Memory B cell (primary cell): ENCODE measurements around the gene TMC1.
"Not testable (repeated sequence)": the region's sequence is repeated elsewhere in the genome, so short reads cannot be mapped to it uniquely, and the experiment has no call there.

ENCODE experiments used
- ATAC-seq: fragments of 150-1000 bp; cut with Tn5 transposase; 2 replicates; pipeline ENCODE4 v1.10.0; 2021; ENCODE audit warnings: low read depth, mild to moderate bottlenecking, moderate library complexity
- DNase-seq, 2 donors: peaks; one replicate each; pipeline ENCODE4 v3.0.0; 2022; ENCODE audit warnings: low spot score in 2 of 2
- H3K27ac Mint-ChIP-seq: one replicate; pipeline ENCODE4 v1.8.0; 2022; ENCODE audit warnings: mild to moderate bottlenecking, moderate library complexity, mixed read lengths
- H3K27me3 Mint-ChIP-seq: one replicate; pipeline ENCODE4 v1.8.0; 2022; ENCODE audit warnings: mixed read lengths
- H3K36me3 Mint-ChIP-seq: one replicate; pipeline ENCODE4 v1.8.0; 2022; ENCODE audit warnings: mild to moderate bottlenecking, mixed read lengths
- H3K4me1 Mint-ChIP-seq: one replicate; pipeline ENCODE4 v1.8.0; 2022; ENCODE audit warnings: mixed read lengths
- H3K4me3 Mint-ChIP-seq: one replicate; pipeline ENCODE4 v1.8.0; 2022; ENCODE audit warnings: mild to moderate bottlenecking, moderate library complexity, mixed read lengths
- H3K9me3 Mint-ChIP-seq: one replicate; pipeline ENCODE4 v1.8.0; 2022; ENCODE audit warnings: mixed read lengths

The TMC1 gene

DNA sequence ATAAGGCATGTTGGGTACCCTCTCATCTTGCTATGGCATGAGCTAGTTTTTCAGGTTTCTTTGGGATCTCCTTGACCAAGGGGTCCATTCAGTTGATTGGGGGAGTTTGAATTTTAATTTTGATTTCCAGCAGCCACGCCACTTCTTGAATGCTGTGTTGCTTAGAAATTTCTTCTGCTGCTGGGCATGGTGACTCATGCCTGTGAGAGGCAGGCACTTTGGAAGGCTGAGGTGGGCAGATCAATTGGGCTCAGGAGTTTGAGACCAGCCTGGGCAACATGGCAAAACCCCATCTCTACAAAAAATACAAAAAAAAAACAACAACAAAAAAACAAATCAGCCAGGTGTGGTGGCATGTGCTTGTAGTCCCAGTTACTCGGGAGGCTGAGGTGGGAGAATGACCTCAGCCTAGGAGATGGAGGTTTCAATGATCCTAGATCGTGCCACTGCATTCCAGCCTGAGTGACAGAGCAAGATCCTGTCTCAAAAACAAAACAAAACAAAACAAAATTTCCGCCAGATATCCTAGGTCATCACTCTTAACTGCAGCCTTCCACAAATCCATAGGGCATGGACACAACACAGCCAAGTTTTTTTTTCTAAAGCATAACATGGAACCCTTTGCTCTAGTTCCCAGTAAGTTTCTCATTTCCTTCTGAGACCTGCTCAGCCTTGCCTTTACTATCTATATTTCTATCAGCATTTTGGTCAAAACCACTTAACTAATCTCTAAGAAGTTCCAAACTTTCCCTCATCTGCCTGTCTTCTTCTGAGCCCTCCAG lies 17.7 kb downstream of the TMC1 start:
- Mint-ChIP-seq H3K4me3 (no peak overlapping the region), H3K27ac (no peak overlapping the region), H3K36me3 (peaks cover 2% of the 10 kb centered on the region), H3K9me3 (peaks cover 2% of the 10 kb centered on the region), H3K4me1 (no peaks in the 10 kb centered on the region), H3K27me3 (peaks cover 9% of the 10 kb centered on the region)
- ATAC-seq (no peak), DNase-seq (no peak)

DNA sequence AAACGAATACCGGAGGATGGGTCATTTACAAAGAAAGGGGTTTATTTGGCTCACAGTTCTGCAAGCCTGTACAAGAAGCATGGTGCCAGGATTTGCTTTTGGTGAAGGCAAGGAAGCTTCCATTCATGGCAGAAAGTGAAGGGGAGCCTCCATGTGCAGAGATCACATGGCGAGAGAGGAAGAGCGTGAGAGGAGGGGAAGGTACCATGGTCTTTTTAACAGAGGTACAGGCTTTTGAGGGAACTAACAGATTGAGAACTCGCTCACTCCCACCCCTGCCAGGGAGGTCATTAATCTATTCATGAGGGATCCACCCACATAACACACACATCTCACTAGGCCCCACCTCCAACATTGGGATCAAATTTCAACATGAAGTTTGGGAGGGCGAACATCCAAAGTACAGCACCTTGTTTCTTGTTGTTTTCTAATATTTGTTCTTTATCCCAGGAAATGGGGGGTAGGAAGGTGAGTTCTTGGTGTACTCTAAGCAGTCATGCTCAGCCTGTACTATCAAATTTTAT lies 18.5 kb downstream of the TMC1 start:
- Mint-ChIP-seq H3K4me1 (no peaks in the 10 kb centered on the region), H3K27ac (no peak overlapping the region), H3K9me3 (peaks cover 2% of the 10 kb centered on the region), H3K36me3 (peaks cover 2% of the 10 kb centered on the region), H3K27me3 (peaks cover 9% of the 10 kb centered on the region), H3K4me3 (no peak overlapping the region)
- ATAC-seq (no peak), DNase-seq (no peak)

DNA sequence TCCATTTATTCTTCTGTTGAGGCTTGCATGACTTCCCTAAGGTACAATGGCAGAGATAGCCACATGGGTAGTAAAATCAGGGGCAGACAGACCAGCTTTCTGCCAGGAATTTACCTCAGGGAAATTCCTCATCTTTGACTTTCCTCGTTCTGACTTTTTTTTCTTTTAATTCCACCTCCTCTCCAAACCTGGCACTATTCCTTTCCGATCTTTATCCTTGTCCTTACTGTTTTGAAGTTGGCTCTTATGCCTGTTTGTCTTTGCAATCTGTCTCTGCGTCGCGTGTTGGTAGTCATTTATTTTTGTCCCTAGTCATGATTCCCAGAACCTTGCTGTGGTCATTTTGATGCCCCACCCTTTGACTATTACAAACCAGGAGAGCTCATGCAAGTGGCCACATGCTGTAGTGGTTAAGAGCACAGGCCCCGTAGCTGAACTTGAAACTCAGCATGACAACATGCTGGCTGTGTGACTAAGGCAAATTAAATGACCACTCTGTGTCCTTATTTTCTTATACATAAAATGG lies 19.0 kb downstream of the TMC1 start:
- H3K27me3 Mint-ChIP-seq = peaks cover 9% of the 10 kb centered on the region
- no peak overlapping the region for H3K27ac Mint-ChIP-seq
- H3K4me3 Mint-ChIP-seq = no peak overlapping the region
- peaks cover 2% of the 10 kb centered on the region for H3K9me3 Mint-ChIP-seq
- ATAC-seq (no peak), DNase-seq (no peak)
- H3K4me1 Mint-ChIP-seq = no peaks in the 10 kb centered on the region
- H3K36me3 Mint-ChIP-seq = peaks cover 2% of the 10 kb centered on the region

DNA sequence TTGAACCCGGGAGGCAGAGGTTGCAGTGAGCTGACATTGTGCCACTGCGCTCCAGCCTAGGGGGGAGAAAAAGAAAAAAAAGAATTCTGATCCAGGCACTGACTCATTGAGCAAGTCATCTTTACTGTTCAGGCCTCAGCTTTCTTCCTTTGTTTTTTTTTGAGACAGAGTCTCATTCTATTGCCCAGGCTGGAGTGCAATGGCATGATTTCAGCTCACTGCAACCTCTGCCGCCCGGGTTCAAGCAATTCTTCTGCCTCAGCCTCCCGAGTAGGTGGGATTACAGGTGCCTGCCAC lies 21.1 kb downstream of the TMC1 start:
- not testable (repeated sequence) for H3K9me3 Mint-ChIP-seq, H3K36me3 Mint-ChIP-seq, H3K4me1 Mint-ChIP-seq, H3K4me3 Mint-ChIP-seq, ATAC-seq, DNase-seq, H3K27me3 Mint-ChIP-seq, H3K27ac Mint-ChIP-seq

DNA sequence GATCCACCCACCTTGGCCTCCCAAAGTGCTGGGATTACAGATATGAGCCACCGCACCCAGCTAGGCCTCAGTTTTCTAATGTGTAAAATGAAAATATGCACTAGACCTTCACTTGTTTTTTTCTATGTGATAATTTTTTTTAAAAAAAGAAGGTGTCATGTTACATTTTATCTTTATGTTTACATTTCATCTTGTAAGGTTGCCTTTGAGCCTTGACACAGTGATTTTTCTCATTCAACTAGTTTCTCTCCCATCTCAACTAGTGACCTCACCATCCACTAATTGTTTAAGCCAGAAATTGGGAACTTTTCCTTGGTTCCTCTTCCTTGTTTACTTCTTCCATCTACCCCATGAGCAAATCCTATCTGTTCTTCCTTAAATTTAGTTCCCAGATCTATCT lies 21.5 kb downstream of the TMC1 start:
- Mint-ChIP-seq H3K9me3 (no peaks in the 10 kb centered on the region), H3K27ac (no peak overlapping the region), H3K4me3 (no peak overlapping the region), H3K36me3 (no peaks in the 10 kb centered on the region), H3K27me3 (peaks cover 8% of the 10 kb centered on the region), H3K4me1 (no peaks in the 10 kb centered on the region)
- ATAC-seq = no peak
- no peak for DNase-seq

DNA sequence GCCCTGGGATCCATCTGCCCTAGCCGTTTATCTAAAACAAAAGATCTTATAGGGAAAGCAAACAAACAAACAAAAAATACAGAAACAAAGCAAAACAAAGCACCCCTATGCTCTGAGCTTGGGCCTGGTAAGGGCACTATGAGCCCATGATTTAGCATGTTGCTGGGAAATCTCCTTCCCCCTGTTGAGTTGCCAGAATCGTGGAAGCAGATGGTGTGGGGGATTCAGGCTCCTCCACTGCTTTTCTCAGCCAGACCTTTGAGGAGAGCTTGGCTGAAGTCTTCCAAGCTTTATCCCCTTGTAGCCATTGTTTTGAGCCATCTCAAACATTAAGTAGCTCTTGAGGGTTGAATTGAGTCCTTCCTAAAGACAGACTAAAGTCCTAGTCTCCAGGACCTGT lies 29.9 kb downstream of the TMC1 start:
- no peaks in the 10 kb centered on the region for H3K36me3 Mint-ChIP-seq
- DNase-seq (no peak), ATAC-seq (no peak)
- H3K4me3 Mint-ChIP-seq = no peak overlapping the region
- H3K9me3 Mint-ChIP-seq = no peaks in the 10 kb centered on the region
- no peak overlapping the region for H3K27ac Mint-ChIP-seq
- no peaks in the 10 kb centered on the region for H3K27me3 Mint-ChIP-seq
- no peaks in the 10 kb centered on the region for H3K4me1 Mint-ChIP-seq

DNA sequence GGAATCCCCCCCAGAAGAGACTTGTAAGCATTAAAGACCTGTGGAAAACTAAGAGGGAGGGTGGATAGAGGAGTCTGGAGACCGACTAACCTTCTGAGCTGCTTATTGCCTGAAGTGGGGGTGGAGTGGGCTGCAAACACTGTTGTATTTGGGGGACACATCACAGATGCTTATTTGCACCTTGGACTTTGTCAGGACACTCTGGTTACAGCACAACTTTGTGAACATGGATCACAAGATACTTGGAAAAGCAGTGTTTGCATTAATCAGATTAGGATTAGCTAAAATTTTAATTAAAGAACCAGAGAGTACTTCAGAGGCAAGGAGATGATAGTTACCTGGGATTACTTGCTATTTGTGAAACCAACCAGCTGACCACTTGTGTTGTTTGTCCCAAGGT lies 30.9 kb downstream of the TMC1 start:
- H3K36me3 Mint-ChIP-seq = no peaks in the 10 kb centered on the region
- ATAC-seq = no peak

DNA sequence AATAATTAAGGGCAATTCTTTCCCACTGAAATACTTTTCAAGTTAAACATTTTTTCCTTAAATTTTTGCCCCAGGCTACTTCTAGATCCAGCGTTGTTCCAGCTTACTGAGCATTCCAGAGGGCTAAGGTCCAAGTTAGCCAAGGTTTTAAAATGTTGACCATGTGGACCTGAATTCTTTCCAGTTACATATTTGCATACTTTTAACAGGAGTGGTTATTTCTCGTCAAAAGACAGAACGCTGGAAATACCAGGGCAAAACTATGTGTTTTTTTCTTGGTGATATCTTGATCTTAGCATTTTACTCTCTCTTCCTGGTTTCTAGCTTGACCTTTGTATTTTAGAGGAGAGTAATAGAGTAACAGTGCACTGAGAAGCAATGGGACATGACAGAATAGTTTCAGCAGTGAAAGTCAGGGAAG lies 32.8 kb downstream of the TMC1 start:
- no peaks in the 10 kb centered on the region for H3K36me3 Mint-ChIP-seq
- H3K9me3 Mint-ChIP-seq = no peaks in the 10 kb centered on the region
- no peaks in the 10 kb centered on the region for H3K27me3 Mint-ChIP-seq
- H3K4me1 Mint-ChIP-seq = no peaks in the 10 kb centered on the region
- no peak for ATAC-seq
- H3K4me3 Mint-ChIP-seq = no peak overlapping the region
- no peak overlapping the region for H3K27ac Mint-ChIP-seq
- DNase-seq = no peak

More for the DNA sequence above, 30.9 kb downstream of the TMC1 start:
- Mint-ChIP-seq H3K9me3 (no peaks in the 10 kb centered on the region), H3K4me3 (no peak overlapping the region), H3K4me1 (no peaks in the 10 kb centered on the region), H3K27me3 (no peaks in the 10 kb centered on the region), H3K27ac (no peak overlapping the region)
- no peak for DNase-seq

DNA sequence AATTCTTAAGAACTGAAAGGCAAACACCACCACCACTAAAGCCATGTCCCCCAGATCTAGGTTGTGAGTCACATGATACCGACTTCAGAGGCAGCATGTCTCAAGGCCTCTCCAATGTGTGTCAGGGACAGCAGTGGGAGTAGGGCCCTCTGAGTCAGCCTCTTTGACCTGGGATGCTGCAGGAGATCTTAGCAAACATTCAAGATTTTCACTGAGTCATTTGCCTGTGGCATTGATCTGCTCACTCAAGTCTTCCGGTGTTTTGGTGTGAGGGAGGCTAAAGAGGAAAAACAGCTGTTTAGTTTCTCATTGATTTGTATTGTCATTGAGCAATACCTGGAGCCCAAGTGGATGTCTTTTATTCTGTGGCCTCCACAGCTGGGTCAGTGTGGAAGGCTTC lies 36.1 kb downstream of the TMC1 start:
- Mint-ChIP-seq H3K4me3 (no peak overlapping the region), H3K27me3 (peaks cover 1% of the 10 kb centered on the region), H3K27ac (no peak overlapping the region), H3K36me3 (no peaks in the 10 kb centered on the region), H3K4me1 (no peaks in the 10 kb centered on the region), H3K9me3 (no peaks in the 10 kb centered on the region)
- DNase-seq (no peak), ATAC-seq (no peak)

DNA sequence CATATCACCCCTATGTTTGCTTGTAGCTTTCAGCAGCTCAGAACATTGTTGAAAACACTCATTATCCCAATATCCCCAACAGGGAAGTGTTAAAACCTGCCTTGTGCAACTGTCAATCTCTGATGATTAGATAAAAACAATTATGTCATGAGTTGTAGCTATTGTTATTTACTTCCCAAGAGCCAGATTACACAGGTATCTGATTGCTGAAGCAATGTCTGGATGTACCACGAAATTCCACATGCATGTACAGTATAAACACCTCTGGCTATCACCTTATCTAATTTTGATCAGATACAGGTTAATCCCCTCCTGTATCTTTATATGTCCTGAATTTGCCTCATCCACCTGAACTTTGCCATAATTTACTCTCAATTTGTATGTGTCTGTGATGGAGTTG lies 38.7 kb downstream of the TMC1 start:
- H3K27ac Mint-ChIP-seq = no peak overlapping the region
- no peak overlapping the region for H3K4me3 Mint-ChIP-seq
- H3K4me1 Mint-ChIP-seq = no peaks in the 10 kb centered on the region
- H3K9me3 Mint-ChIP-seq = peaks cover 1% of the 10 kb centered on the region
- H3K36me3 Mint-ChIP-seq = no peaks in the 10 kb centered on the region
- ATAC-seq = no peak
- DNase-seq = no peak
- peaks cover 3% of the 10 kb centered on the region for H3K27me3 Mint-ChIP-seq

DNA sequence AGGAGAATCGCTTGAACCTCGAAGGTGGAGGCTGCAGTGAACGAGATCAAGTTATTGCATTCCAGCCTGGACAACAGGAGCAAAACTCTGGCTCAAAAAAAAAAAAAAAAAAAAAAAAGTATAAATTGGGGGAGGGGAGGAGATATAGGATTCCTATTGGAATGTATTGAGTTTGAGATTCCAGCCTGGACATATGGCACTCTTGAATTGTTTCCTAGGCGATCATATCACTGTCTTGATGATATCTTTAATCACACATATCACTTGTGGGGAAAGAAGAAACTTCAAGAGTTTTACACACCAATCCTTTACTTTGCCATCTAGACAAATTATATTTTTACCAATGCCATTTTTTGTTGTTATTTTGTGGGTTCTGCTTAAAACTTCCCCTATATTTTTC lies 42.4 kb downstream of the TMC1 start:
- H3K9me3 Mint-ChIP-seq = peaks cover 6% of the 10 kb centered on the region
- no peak overlapping the region for H3K27ac Mint-ChIP-seq
- H3K36me3 Mint-ChIP-seq = no peaks in the 10 kb centered on the region
- ATAC-seq = no peak
- no peak for DNase-seq
- peaks cover 6% of the 10 kb centered on the region for H3K27me3 Mint-ChIP-seq
- H3K4me3 Mint-ChIP-seq = no peak overlapping the region
- no peaks in the 10 kb centered on the region for H3K4me1 Mint-ChIP-seq

DNA sequence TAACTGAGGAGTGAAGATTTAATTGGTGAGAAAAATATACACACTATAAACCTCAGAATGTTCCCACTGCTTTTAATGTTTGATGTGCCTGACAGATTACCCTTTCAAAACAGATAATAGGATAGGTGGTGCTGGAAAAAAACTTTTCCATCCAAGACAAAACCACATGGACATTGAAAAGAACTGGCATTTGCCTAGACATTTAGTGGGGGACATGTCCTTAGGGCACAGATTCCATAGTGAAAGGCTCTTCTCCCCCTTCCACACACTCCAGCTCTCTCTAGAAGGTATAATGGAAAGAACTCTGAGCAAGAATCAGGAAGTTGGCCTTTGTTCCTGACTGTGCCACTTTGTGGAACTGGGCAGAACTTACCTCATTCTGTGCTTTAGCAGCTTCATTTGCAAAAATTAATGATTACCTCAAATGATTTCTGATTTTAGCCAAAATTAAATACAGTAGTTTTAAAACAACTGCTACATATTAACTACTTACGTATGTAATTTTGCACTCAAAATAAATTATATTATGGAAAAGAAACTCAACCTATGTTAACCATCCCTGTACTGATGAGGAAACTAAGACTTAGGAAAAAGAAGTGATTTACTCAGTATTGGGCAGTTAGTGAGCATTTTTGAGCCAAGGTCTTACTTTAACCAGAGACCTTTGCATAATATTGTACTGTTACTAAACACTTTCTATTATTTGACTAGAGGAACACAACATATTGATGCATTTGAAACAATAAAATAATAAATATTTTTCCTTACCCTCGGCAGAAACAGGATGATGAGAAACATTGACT lies 43.3 kb downstream of the TMC1 start:
- H3K4me1 Mint-ChIP-seq = no peaks in the 10 kb centered on the region
- DNase-seq (no peak), ATAC-seq (no peak)
- H3K27me3 Mint-ChIP-seq = peaks cover 5% of the 10 kb centered on the region
- peaks cover 6% of the 10 kb centered on the region for H3K9me3 Mint-ChIP-seq
- H3K27ac Mint-ChIP-seq = no peak overlapping the region
- H3K36me3 Mint-ChIP-seq = no peaks in the 10 kb centered on the region
- H3K4me3 Mint-ChIP-seq = no peak overlapping the region

DNA sequence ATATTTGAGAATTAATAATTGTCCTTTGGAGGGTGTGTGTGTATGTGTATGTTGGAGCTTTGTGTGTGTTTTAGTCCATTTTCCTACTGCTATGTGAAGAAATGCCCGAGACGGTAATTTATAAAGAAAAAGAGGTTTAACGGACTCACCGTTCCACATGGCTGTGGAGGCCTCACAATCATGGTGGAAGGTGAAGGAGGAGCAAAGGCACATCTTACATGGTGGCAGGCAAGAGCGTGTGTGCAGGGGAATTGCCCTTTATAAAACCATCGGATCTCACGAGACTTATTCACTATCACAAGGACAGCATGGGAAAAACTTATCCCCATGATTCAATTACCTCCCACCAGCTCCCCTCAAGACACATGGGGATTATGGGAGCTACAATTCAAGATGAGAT lies 44.1 kb downstream of the TMC1 start:
- DNase-seq (no peak), ATAC-seq (no peak)
- Mint-ChIP-seq H3K27me3 (peaks cover 7% of the 10 kb centered on the region), H3K36me3 (no peaks in the 10 kb centered on the region), H3K27ac (no peak overlapping the region), H3K9me3 (peaks cover 6% of the 10 kb centered on the region), H3K4me1 (no peaks in the 10 kb centered on the region), H3K4me3 (no peak overlapping the region)

DNA sequence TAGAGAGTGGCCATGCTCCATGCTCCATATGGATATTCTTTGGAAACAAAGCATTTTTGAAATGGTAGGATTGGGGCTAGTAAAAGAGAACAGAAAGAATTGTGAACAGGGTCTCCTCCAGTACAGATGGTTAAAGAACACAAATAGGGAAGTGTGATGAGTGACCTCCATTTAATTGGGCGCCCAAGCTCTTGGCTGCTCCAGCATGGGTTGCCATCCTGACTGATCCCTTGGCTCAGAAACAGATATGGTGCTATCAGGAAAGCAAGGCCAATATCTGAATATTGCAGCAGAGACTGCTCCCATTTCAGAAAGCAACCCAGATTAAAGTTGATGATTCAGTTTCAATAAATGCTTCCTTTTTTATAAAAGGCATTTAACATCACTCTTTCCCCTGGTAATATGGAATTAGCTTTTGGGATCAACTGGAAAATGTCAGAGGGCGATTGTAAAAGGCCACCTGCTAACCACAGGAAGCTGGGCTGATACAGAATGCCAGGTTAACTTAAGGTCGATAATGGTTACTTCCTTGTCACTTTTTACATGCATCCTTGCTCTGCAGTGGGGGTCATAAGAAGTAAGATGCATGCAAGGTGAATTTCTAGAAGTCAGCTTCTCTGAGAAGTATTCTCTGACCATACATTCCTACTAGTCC lies 52.9 kb downstream of the TMC1 start:
- Mint-ChIP-seq H3K9me3 (no peaks in the 10 kb centered on the region), H3K4me1 (no peaks in the 10 kb centered on the region), H3K27ac (no peak overlapping the region), H3K4me3 (no peak overlapping the region), H3K36me3 (no peaks in the 10 kb centered on the region), H3K27me3 (peaks cover 8% of the 10 kb centered on the region)
- no peak for ATAC-seq
- DNase-seq = no peak
